Spleen (tissue), 11 donors: ENCODE results near the gene TPPP. TPM values are rescaled to one million over a fixed set of nuclear protein-coding genes. Genes with fewer than 3 reads are reported as not detected.

ENCODE experiments used
- DNase-seq: peaks from one replicate; pipeline ENCODE4 v3.0.0-alpha.2; 2020
- H3K27ac ChIP-seq, 8 donors: fragments of 200-600 bp; sonication (generic) in 7 of 8; 1 replicate in 4 of 8; 2 replicates in 4 of 8; pipeline versions ENCODE4 v1.5.0 to v1.8.0; 2016 to 2021; ENCODE audit warnings: inconsistent platforms in 4 of 8, mild to moderate bottlenecking in 4 of 8, moderate library complexity in 1 of 8
- H3K27me3 ChIP-seq, 7 donors: fragments of 200-600 bp; sonication (generic) in 6 of 7; replicated peaks in 1 of 7; 1 replicate in 4 of 7; 2 replicates in 3 of 7; pipeline versions ENCODE4 v1.5.0 to v1.8.0; 2016 to 2021; ENCODE audit warnings: inconsistent platforms in 3 of 7, mild to moderate bottlenecking in 1 of 7
- H3K36me3 ChIP-seq, 6 donors: fragments of 200-600 bp; sonication (generic) in 5 of 6; 1 replicate in 4 of 6; 2 replicates in 2 of 6; pipeline versions ENCODE4 v1.5.0 to v1.8.0; 2016 to 2021; ENCODE audit warnings: inconsistent platforms in 2 of 6
- H3K4me1 ChIP-seq, 6 donors: fragments of 200-600 bp; sonication (generic) in 5 of 6; 1 replicate in 3 of 6; 2 replicates in 3 of 6; pipeline versions ENCODE4 v1.5.0 to v1.8.0; 2016 to 2021; ENCODE audit warnings: inconsistent platforms in 3 of 6
- H3K4me3 ChIP-seq, 8 donors: fragments of 200-600 bp; sonication (generic) in 7 of 8; 1 replicate in 4 of 8; 2 replicates in 4 of 8; pipeline versions ENCODE4 v1.5.0 to v1.8.0; 2016 to 2021; ENCODE audit warnings: inconsistent platforms in 4 of 8, mild to moderate bottlenecking in 4 of 8, moderate library complexity in 2 of 8
- H3K9me3 ChIP-seq, 8 donors: fragments of 200-600 bp; sonication (generic) in 7 of 8; 1 replicate in 4 of 8; 2 replicates in 4 of 8; pipeline versions ENCODE4 v1.5.0 to v1.8.0; 2016 to 2021; ENCODE audit warnings: inconsistent platforms in 4 of 8
- POLR2A ChIP-seq, 3 donors: fragments of 450-650 bp; IDR thresholded peaks; one replicate each; pipeline ENCODE4 v1.5.1; 2017; ENCODE audit warnings: antibody characterized with exemption in 3 of 3, mild to moderate bottlenecking in 1 of 3
- POLR2AphosphoS5 ChIP-seq, 3 donors: sonication (generic); formaldehyde crosslinking; IDR thresholded peaks; one replicate each; pipeline ENCODE4 v1.5.1; 2017; ENCODE audit warnings: antibody characterized with exemption in 3 of 3
- WGBS, 5 donors: extraction: QIAGEN DNeasy Blood & Tissue Kit in 3 of 5; methylation state at CpG; one replicate each; pipeline versions ENCODE4 v1.1.5 to v1.1.7; 2013 to 2018; 5-methylcytosine and 5-hydroxymethylcytosine counted together
- intact Hi-C: fragments of 100-400 bp; cut with DNase I; formaldehyde crosslinking; loops from one replicate; pipeline ENCODE4 v1.15.0; 2023; ENCODE audit warnings: low total_unique reads
- polyA plus RNA-seq, 3 donors: library from polyadenylated mRNA; stranded (reverse); fragments of 200-250 nt; gene quantifications; one replicate each; pipeline ENCODE4 v1.2.1, GENCODE V29; 2013
- total RNA-seq, 7 donors: library from RNA; depleted of rRNA in 3 of 7; stranded (reverse); fragments of >200 nt in 3 of 7; fragmentation: NEBNext Ultra II Directional in 4 of 7; extraction: Animal tissue kit (Norgen Biotek cat#: 25700) in 4 of 7; gene quantifications; one replicate each; pipeline versions ENCODE4 v1.1.0 to v1.2.1, GENCODE V29; 2016 to 2021
- TF ChIP-seq, protein P1 (sequence below), 11 experiments: fragments of 200-600 bp in 7 of 11; fragments of 450-650 bp in 4 of 11; sonication (generic) in 4 of 11; IDR thresholded peaks in 8 of 11; conservative IDR thresholded peaks in 3 of 11; 1 replicate in 7 of 11; 2 replicates in 4 of 11; pipeline versions ENCODE4 v1.4.0 to v1.8.0; 2016 to 2021; ENCODE audit warnings: antibody characterized with exemption in 11 of 11, inconsistent platforms in 4 of 11, mild to moderate bottlenecking in 1 of 11
- donor health status: healthy with polysubstance abuse.
- donor health status: DM: no; HTN: no; CAD: no; lungs with moderate emphysema.
- donor health status: DM: no; HTN: no; CAD: no.
- donor health status: Bipolar disorder and iron deficiency.
- donor health status: healthy.
- donor health status: DM: no; HTN: no; CAD: no.
- donor health status: DM: yes; HTN: yes; CAD: no.

The TPPP gene
- total and polyA plus RNA-seq, 10 donors: 0.30 to 12.2 (median 3.9) TPM

DNA sequence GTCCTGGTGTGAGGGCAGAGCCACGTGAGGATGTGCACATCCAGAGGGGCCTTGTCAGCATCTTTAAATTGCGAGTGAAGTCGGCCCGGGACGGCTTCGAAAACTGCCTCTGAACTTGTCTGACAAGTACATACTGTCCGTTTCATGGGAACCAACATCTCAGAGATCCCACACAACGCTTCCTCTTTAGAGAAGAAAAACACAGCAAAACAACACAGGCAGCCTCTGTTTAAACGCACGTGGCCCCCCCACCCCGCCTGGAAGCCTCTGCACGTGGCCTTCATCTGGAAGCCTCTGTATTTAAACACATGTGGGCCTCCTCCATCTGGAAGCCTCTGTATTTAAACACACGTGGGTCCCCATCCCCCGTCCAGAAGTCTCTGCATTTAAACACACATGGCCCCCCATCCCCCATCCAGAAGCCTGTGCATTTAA is 51.8 kb downstream of the TPPP start:
- Histone ChIP-seq H3K27ac (no peak overlapping the region), H3K9me3 (no peaks in the 10 kb centered on the region), H3K4me1 (peaks cover 0 to 14% (median 0%) of the 10 kb centered on the region in 6 donors), H3K27me3 (no peaks in the 10 kb centered on the region), H3K4me3 (no peak overlapping the region), H3K36me3 (peaks cover 6 to 98% (median 57%) of the 10 kb centered on the region in 6 donors)
- intact Hi-C loops: no loop called here
- 84 to 96% (median 91%) methylated on average over 11 to 14 of the region's 14 CpGs for WGBS, 5 donors
- peak; percentile 22 for DNase-seq
- TF ChIP-seq POLR2A (IDR thresholded peaks at IDR 0.05): no peak
- no peak for TF ChIP-seq POLR2AphosphoS5 (IDR thresholded peaks at IDR 0.05)
- TF ChIP-seq, protein P1, sequence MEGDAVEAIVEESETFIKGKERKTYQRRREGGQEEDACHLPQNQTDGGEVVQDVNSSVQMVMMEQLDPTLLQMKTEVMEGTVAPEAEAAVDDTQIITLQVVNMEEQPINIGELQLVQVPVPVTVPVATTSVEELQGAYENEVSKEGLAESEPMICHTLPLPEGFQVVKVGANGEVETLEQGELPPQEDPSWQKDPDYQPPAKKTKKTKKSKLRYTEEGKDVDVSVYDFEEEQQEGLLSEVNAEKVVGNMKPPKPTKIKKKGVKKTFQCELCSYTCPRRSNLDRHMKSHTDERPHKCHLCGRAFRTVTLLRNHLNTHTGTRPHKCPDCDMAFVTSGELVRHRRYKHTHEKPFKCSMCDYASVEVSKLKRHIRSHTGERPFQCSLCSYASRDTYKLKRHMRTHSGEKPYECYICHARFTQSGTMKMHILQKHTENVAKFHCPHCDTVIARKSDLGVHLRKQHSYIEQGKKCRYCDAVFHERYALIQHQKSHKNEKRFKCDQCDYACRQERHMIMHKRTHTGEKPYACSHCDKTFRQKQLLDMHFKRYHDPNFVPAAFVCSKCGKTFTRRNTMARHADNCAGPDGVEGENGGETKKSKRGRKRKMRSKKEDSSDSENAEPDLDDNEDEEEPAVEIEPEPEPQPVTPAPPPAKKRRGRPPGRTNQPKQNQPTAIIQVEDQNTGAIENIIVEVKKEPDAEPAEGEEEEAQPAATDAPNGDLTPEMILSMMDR (IDR thresholded peaks at IDR 0.05 in 8 of 11, conservative IDR thresholded peaks at IDR 0.05 in 3 of 11): no peak

DNA sequence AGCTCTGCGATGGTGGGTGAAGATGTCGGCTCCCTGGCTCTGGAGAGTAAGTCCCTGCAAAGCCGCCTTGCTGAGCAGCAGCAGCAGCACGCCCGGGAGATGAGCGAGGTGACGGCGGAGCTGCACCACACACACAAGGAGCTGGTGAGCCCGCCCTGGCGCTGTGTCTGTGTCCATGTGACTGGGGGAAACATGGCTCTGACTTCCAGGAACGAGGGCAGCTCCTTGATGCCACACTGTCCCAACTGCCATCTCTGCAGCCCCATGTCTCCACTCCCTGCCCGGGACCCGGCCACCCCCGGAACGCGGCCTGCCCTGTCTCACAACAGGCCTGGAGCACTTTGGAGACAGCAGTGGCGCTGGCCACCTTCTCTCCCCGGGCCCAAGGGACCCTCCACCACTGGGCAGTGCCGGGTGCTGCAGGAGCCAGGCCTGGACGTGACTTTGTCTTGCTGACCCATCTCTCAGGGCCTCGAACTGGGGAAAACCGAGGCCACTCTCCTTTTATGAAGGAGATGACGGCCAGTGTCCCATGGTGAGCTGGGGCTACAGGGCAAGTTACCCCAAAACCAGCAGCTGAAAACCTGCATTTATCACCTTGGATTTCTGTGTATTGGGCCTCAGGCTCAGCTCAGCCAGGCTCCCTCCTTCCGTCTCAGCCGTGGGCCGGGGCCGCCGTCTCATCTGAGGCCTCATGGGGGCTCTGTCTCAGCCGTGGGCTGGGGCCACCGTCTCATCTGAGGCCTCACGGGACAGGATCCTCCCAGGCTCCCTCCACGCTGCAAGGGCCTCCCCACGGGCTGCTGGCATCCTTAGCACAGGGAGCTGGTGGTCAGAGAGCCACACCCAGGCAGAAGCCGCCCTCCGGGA is 52.5 kb downstream of the TPPP start:
- intact Hi-C loops: no loop called here
- Histone ChIP-seq H3K27me3 (no peaks in the 10 kb centered on the region), H3K36me3 (peaks cover 6 to 98% (median 60%) of the 10 kb centered on the region in 6 donors), H3K4me3 (no peak overlapping the region), H3K27ac (no peak overlapping the region), H3K9me3 (peaks cover 0 to 4% (median under 1%) of the 10 kb centered on the region in 8 donors), H3K4me1 (peaks cover 0 to 14% (median 0%) of the 10 kb centered on the region in 6 donors)
- peak; percentile 68 for DNase-seq
- no peak for TF ChIP-seq POLR2AphosphoS5 (IDR thresholded peaks at IDR 0.05)
- TF ChIP-seq, protein P1 (IDR thresholded peaks at IDR 0.05 in 8 of 11, conservative IDR thresholded peaks at IDR 0.05 in 3 of 11): no peak
- TF ChIP-seq POLR2A (IDR thresholded peaks at IDR 0.05): no peak
- WGBS, 5 donors: 90 to 95% (median 94%) methylated on average over 28 to 35 of the region's 35 CpGs

DNA sequence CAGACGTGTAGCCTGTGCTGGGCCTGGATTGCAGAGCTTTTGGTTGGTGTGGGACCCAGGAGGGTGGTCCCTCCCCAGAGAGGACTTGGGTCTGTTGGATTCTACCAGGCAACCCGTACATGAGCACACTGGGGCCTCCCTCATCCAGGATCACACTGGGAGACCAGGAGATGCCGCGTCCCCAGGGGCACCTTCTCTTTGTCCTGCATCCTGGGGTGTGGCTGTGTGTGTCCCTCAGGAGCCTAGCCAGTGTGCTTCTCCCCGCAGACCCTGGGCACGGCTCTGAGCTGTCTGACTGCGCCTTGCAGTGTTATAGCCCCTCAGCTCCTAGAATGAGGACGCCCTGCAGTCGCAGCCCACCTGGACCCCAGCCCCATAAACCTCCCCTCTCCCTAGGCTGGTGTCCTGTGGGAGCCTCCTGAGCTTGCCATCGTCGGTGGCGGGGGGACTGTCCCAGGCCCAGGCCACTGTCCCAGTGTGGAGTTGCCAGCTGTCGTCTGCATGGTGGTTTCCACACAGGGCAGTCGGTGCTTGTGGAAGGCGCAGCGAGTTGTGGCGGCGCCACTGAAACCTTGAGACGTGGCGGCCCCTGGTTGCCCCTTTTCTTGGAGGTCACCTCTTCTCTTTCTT is 53.5 kb downstream of the TPPP start:
- intact Hi-C loops: no loop called here
- Histone ChIP-seq H3K27me3 (no peaks in the 10 kb centered on the region), H3K27ac (no peak overlapping the region), H3K4me3 (no peak overlapping the region), H3K36me3 (peaks cover 11 to 98% (median 65%) of the 10 kb centered on the region in 6 donors), H3K9me3 (peaks cover 0 to 13% (median 9%) of the 10 kb centered on the region in 8 donors), H3K4me1 (peaks cover 0 to 14% (median 0%) of the 10 kb centered on the region in 6 donors)
- no peak for TF ChIP-seq POLR2AphosphoS5 (IDR thresholded peaks at IDR 0.05)
- TF ChIP-seq, protein P1 (IDR thresholded peaks at IDR 0.05 in 8 of 11, conservative IDR thresholded peaks at IDR 0.05 in 3 of 11): no peak
- no peak for TF ChIP-seq POLR2A (IDR thresholded peaks at IDR 0.05)
- DNase-seq: peak; percentile 67
- WGBS, 5 donors: 96 to 99% (median 96%) methylated on average over 13 to 20 of the region's 20 CpGs

DNA sequence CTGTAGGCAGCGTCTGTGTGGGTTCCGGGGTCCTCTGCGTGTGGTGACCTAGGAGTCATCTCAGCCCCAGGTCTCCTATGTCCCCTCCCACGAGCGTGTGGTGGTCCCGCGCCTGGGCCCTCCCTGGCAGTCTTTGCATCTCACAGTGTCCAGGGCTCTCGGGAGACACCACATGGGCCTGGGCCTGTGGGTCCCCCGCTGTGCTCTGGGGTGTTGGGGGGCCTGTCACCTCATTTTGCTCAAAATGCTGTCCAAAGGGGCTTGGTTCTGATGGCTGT is 54.0 kb downstream of the TPPP start:
- Histone ChIP-seq H3K9me3 (peaks cover 0 to 13% (median 9%) of the 10 kb centered on the region in 8 donors), H3K4me1 (peaks cover 0 to 10% (median 0%) of the 10 kb centered on the region in 6 donors), H3K27me3 (no peaks in the 10 kb centered on the region), H3K36me3 (peaks cover 11 to 98% (median 65%) of the 10 kb centered on the region in 6 donors), H3K27ac (no peak overlapping the region), H3K4me3 (no peak overlapping the region)
- intact Hi-C loops: no loop called here
- WGBS, 5 donors: 97 to 100% (median 97%) methylated on average over 3 to 9 of the region's 9 CpGs
- TF ChIP-seq, protein P1 (IDR thresholded peaks at IDR 0.05 in 8 of 11, conservative IDR thresholded peaks at IDR 0.05 in 3 of 11): no peak
- no peak for TF ChIP-seq POLR2A (IDR thresholded peaks at IDR 0.05)
- no peak for TF ChIP-seq POLR2AphosphoS5 (IDR thresholded peaks at IDR 0.05)
- peak; percentile 49 for DNase-seq
